K562 (cell line): Measurements from ENCODE around the gene SCYGR1. TPM values are rescaled to one million over a fixed set of nuclear protein-coding genes. Genes with fewer than 3 reads are reported as not detected.

Source experiments
- ATAC-seq: fragments of 200-7000 bp; cut with Tn5 transposase; 3 replicates; pipeline ENCODE4 v1.9.1; 2020; ENCODE audit warnings: moderate library complexity
- BruUV-seq: library from RNA; stranded (reverse); fragments of 400-500 nt; replicated peaks from 2 replicates; lab custom pipeline; 2021; lab: Mats Ljungman, UMichigan
- CTCF ChIA-PET: fragments of 300-600 bp; formaldehyde crosslinking; extraction: SDS; loops from one replicate; lab custom pipeline; 2021; ENCODE audit warnings: low intra/inter-chr PET ratio; lab: Yijun Ruan, JAX
- POLR2A ChIA-PET: fragments of 300-600, 350-650 bp; sonication (Branson Sonifier 250); formaldehyde crosslinking; extraction: SDS; loops from one replicate; lab custom pipeline; 2021; ENCODE audit warnings: antibody characterized with exemption, inconsistent platforms; lab: Yijun Ruan, JAX
- DNase-seq, 4 experiments: peaks; one replicate each; pipeline versions ENCODE4 v3.0.0 to v3.0.0-alpha.2; 2011 to 2018; ENCODE audit warnings: low spot score in 3 of 4, mixed read lengths in 3 of 4; ENCODE audit errors: extremely low read depth in 1 of 4
- FAIRE-seq: peaks from 2 replicates; lab custom pipeline; 2011; peaks lifted over from hg19 to GRCh38; lab: Jason Lieb, UNC
- H2AFZ ChIP-seq: 2 replicates; pipeline ENCODE4 v1.6.0; 2011; ENCODE audit warnings: low read depth, low read length, control low read depth, inconsistent platforms
- H3K27ac ChIP-seq: fragments of 200-600 bp; 3 replicates; pipeline ENCODE4 v1.8.0; 2011; ENCODE audit warnings: low read depth, mild to moderate bottlenecking, control low read depth, inconsistent platforms, low read length, moderate library complexity, mixed read lengths; ENCODE audit errors: extremely low read depth
- H3K27me3 ChIP-seq, 2 experiments: fragments of 300-600 bp in 1 of 2; 2 replicates in 1 of 2; 3 replicates in 1 of 2; pipeline versions ENCODE4 v1.6.0 to v1.8.0; 2011; ENCODE audit warnings: inconsistent platforms in 2 of 2, low read length in 2 of 2, mild to moderate bottlenecking in 1 of 2, mixed read lengths in 1 of 2, moderate library complexity in 1 of 2; ENCODE audit not compliant: control insufficient read depth in 2 of 2, insufficient read depth in 2 of 2
- H3K36me3 ChIP-seq: fragments of 300-600 bp; 3 replicates; pipeline ENCODE4 v1.8.0; 2011; ENCODE audit warnings: mild to moderate bottlenecking, low read length, inconsistent platforms; ENCODE audit not compliant: control insufficient read depth, insufficient read depth
- H3K4me1 ChIP-seq, 2 experiments: fragments of 200-600 bp in 1 of 2; replicated peaks in 1 of 2; 2 replicates in 1 of 2; 3 replicates in 1 of 2; pipeline versions ENCODE4 v1.5.1 to v1.8.0; 2011; ENCODE audit warnings: inconsistent platforms in 2 of 2, low read length in 2 of 2, mild to moderate bottlenecking in 1 of 2, mixed read lengths in 1 of 2, moderate library complexity in 1 of 2; ENCODE audit not compliant: control insufficient read depth in 2 of 2, insufficient read depth in 2 of 2
- H3K4me2 ChIP-seq: 2 replicates; pipeline ENCODE4 v1.6.1; 2011; ENCODE audit warnings: low read length, control low read depth, inconsistent platforms, mixed read lengths; ENCODE audit not compliant: insufficient read depth
- H3K4me3 ChIP-seq: fragments of 200-600 bp; sonication (generic), shearing (Covaris generic); 2 replicates; pipeline ENCODE4 v1.5.1; 2016; ENCODE audit warnings: control low read depth, inconsistent platforms
- H3K79me2 ChIP-seq: fragments of 200-600 bp; 3 replicates; pipeline ENCODE4 v1.8.0; 2011; ENCODE audit warnings: low read length, inconsistent platforms; ENCODE audit not compliant: control insufficient read depth, insufficient read depth
- H3K9ac ChIP-seq, 2 experiments: 2 replicates each; pipeline versions ENCODE4 v1.6.0 to v1.6.1; 2011; ENCODE audit warnings: low read depth in 2 of 2, low read length in 2 of 2, control low read depth in 1 of 2, inconsistent platforms in 1 of 2, mild to moderate bottlenecking in 1 of 2, mixed read lengths in 1 of 2; ENCODE audit not compliant: insufficient read depth in 1 of 2
- H3K9me1 ChIP-seq: one replicate; pipeline ENCODE4 v1.6.0; 2011; ENCODE audit warnings: inconsistent platforms, mild to moderate bottlenecking, low read length, moderate library complexity; ENCODE audit not compliant: control insufficient read depth, insufficient read depth
- H3K9me3 ChIP-seq: replicated peaks from 2 replicates; pipeline ENCODE4 v1.5.1; 2011; ENCODE audit warnings: low read depth, low read length, inconsistent platforms; ENCODE audit not compliant: control insufficient read depth, insufficient read depth
- H4K20me1 ChIP-seq: replicated peaks from 2 replicates; pipeline ENCODE4 v1.6.1; 2011; ENCODE audit warnings: low read length, inconsistent platforms, mixed read lengths; ENCODE audit not compliant: control insufficient read depth, insufficient read depth
- ELF4 ChIP-seq: fragments of 450-650 bp; formaldehyde crosslinking; IDR thresholded peaks from 2 replicates; pipeline ENCODE4 v1.4.0; 2022; ENCODE audit warnings: missing genetic modification characterization
- WGBS: fragments of 100-300 bp; shearing (Covaris generic); methylation state at CpG from one replicate; pipeline ENCODE4 v1.1.6; 2016; ENCODE audit warnings: low coverage, mixed read lengths; ENCODE audit not compliant: insufficient coverage; ENCODE audit errors: missing lambda C conversion rate; 5-methylcytosine and 5-hydroxymethylcytosine counted together
- in situ Hi-C: fragments of 300-500 bp; cut with MboI; formaldehyde crosslinking; loops from 4 replicates; pipeline ENCODE4 v1.15.0; 2018; ENCODE audit warnings: inconsistent platforms, mixed read lengths
- intact Hi-C: fragments of 100-400 bp; cut with micrococcal nuclease; formaldehyde crosslinking; loops from 2 replicates; pipeline ENCODE4 v1.14.2; 2022
- polyA plus RNA-seq, 8 experiments: library from polyadenylated mRNA; depleted of rRNA in 4 of 8; stranded (reverse) in 5 of 8; unstranded in 3 of 8; fragments of >200 nt; fragmentation: Nextera tagmentation in 2 of 8; fragmentation: Illumina TruSeq in 1 of 8; extraction: Ambion mirVana in 2 of 8; extraction: Trizol in 1 of 8; gene quantifications; 2 replicates each; pipeline versions ENCODE4 v1.2.1 to v1.2.3, GENCODE V29; 2011 to 2014; ENCODE audit warnings: inconsistent platforms in 1 of 8, missing spikeins in 1 of 8
- total RNA-seq, 7 experiments: library from RNA; depleted of rRNA in 6 of 7; stranded (reverse); fragments of >200 nt in 6 of 7; fragmentation: Illumina TruSeq in 2 of 7; extraction: Trizol in 2 of 7; gene quantifications; 2 replicates each; pipeline versions ENCODE4 v1.2.1 to v1.2.3, GENCODE V29; 2011 to 2021; ENCODE audit warnings: low replicate concordance in 1 of 7
- TF ChIP-seq, protein P1 (sequence below), 2 experiments: fragments of 450-650 bp in 1 of 2; sonication (generic) in 1 of 2; formaldehyde crosslinking in 1 of 2; IDR thresholded peaks; 2 replicates each; pipeline versions ENCODE4 v1.7.1 to v1.9.0; 2016 to 2022; ENCODE audit warnings: inconsistent platforms in 1 of 2, mild to moderate bottlenecking in 1 of 2, missing genetic modification reagents in 1 of 2

Gene SCYGR1
- total and polyA plus RNA-seq, 9 of the 15 experiments (the other 6 are each of a cell fraction or from before 2014, with no cell fraction given), result not detected

DNA sequence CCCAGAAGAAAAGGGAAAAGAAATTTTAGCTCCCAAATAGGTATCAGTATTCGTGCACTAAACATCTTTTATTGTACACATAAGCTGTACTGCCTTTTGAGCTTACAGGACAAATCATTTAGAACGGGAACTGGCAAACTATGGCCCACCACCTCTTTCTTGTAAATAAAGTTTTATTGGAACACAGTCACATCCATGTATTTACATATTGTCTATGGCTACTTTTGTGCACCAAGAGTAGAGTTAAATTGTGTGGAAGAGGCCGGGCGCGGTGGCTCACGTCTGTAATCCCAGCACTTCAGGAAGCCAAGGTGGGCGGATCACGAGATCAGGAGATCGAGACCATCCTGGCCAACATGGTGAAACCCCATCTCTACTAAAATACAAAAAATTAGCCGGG is 14.4 kb downstream of the SCYGR1 start:
- in situ Hi-C loops, result no loop called here
- CTCF ChIA-PET, result interaction anchor here (0.6 kb wide), 1 partner anchor 67 kb away, joined by 4 read pairs; no protein-coding TSS in a partner anchor
- no peaks in the 10 kb centered on the region; a peak in 2 of 5 replicates for H3K4me1 ChIP-seq
- H2AFZ ChIP-seq, result no peak overlapping the region
- H3K4me2 ChIP-seq, result no peak overlapping the region
- BruUV-seq, result no TSS peak
- no peak overlapping the region for H3K9ac ChIP-seq
- H3K9me1 ChIP-seq, result no peaks in the 10 kb centered on the region
- no peak for FAIRE-seq
- DNase-seq, result no peak
- TF ChIP-seq, protein P1, sequence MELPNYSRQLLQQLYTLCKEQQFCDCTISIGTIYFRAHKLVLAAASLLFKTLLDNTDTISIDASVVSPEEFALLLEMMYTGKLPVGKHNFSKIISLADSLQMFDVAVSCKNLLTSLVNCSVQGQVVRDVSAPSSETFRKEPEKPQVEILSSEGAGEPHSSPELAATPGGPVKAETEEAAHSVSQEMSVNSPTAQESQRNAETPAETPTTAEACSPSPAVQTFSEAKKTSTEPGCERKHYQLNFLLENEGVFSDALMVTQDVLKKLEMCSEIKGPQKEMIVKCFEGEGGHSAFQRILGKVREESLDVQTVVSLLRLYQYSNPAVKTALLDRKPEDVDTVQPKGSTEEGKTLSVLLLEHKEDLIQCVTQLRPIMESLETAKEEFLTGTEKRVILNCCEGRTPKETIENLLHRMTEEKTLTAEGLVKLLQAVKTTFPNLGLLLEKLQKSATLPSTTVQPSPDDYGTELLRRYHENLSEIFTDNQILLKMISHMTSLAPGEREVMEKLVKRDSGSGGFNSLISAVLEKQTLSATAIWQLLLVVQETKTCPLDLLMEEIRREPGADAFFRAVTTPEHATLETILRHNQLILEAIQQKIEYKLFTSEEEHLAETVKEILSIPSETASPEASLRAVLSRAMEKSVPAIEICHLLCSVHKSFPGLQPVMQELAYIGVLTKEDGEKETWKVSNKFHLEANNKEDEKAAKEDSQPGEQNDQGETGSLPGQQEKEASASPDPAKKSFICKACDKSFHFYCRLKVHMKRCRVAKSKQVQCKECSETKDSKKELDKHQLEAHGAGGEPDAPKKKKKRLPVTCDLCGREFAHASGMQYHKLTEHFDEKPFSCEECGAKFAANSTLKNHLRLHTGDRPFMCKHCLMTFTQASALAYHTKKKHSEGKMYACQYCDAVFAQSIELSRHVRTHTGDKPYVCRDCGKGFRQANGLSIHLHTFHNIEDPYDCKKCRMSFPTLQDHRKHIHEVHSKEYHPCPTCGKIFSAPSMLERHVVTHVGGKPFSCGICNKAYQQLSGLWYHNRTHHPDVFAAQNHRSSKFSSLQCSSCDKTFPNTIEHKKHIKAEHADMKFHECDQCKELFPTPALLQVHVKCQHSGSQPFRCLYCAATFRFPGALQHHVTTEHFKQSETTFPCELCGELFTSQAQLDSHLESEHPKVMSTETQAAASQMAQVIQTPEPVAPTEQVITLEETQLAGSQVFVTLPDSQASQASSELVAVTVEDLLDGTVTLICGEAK (IDR thresholded peaks at IDR 0.05), result peak; percentile 85
- TF ChIP-seq, protein P1 (CRISPR knock-in tag; IDR thresholded peaks at IDR 0.05), result no peak; the same call in 1 of the 2 replicates
- TF ChIP-seq ELF4 (CRISPR knock-in tag), result no peak
- no peaks in the 10 kb centered on the region for H3K79me2 ChIP-seq
- ATAC-seq, result no peak
- no peaks in the 10 kb centered on the region for H4K20me1 ChIP-seq
- intact Hi-C loops, result no loop called here
- H3K36me3 ChIP-seq, result no peaks in the 10 kb centered on the region
- 32% methylated on average over 10 of the region's 10 CpGs for WGBS
- no peaks in the 10 kb centered on the region for H3K27me3 ChIP-seq
- POLR2A ChIA-PET, result no interaction called here
- no peaks in the 10 kb centered on the region for H3K9me3 ChIP-seq
- H3K4me3 ChIP-seq, result no peak overlapping the region
- no peak overlapping the region for H3K27ac ChIP-seq
